Fibroblast of lung (primary cell): ENCODE data around the gene GJA10. TPM values are rescaled to one million over a fixed set of nuclear protein-coding genes. Genes with fewer than 3 reads are reported as not detected.

Experiments used
- DNase-seq, 2 donors: peaks; one replicate each; pipeline versions ENCODE4 v3.0.0 to v3.0.0-alpha.2; 2010; ENCODE audit warnings: low read depth in 2 of 2
- H2AFZ ChIP-seq: 2 replicates; pipeline ENCODE4 v1.5.1; 2012; ENCODE audit warnings: low read length, control low read depth, inconsistent platforms
- H3K27ac ChIP-seq: 2 replicates; pipeline ENCODE4 v1.5.1; 2011; ENCODE audit warnings: low read length, control low read depth; ENCODE audit not compliant: insufficient read depth
- H3K27me3 ChIP-seq: 2 replicates; pipeline ENCODE4 v1.5.1; 2011; ENCODE audit warnings: mild to moderate bottlenecking, low read length; ENCODE audit not compliant: control insufficient read depth, insufficient read depth
- H3K36me3 ChIP-seq: 2 replicates; pipeline ENCODE4 v1.5.1; 2011; ENCODE audit warnings: low read length; ENCODE audit not compliant: control insufficient read depth, insufficient read depth
- H3K4me1 ChIP-seq: 2 replicates; pipeline ENCODE4 v1.5.1; 2011; ENCODE audit warnings: low read length; ENCODE audit not compliant: control insufficient read depth, insufficient read depth; ENCODE audit errors: extremely low read depth
- H3K4me2 ChIP-seq: 2 replicates; pipeline ENCODE4 v1.5.1; 2011; ENCODE audit warnings: low read length, control low read depth; ENCODE audit not compliant: insufficient read depth; ENCODE audit errors: extremely low read depth
- H3K4me3 ChIP-seq, 4 experiments: fragments of 200-600 bp in 1 of 4; sonication (generic) in 1 of 4; replicated peaks in 1 of 4; 2 replicates each; pipeline ENCODE4 v1.5.1; 2011 to 2016; ENCODE audit warnings: low read length in 4 of 4, low read depth in 3 of 4, mild to moderate bottlenecking in 3 of 4, control low read depth in 2 of 4, inconsistent platforms in 1 of 4, mixed read lengths in 1 of 4; ENCODE audit not compliant: insufficient read depth in 1 of 4; ENCODE audit errors: control extremely low read depth in 1 of 4
- H3K79me2 ChIP-seq: 2 replicates; pipeline ENCODE4 v1.5.1; 2012; ENCODE audit warnings: mild to moderate bottlenecking, low read length, inconsistent platforms; ENCODE audit not compliant: control insufficient read depth, insufficient read depth
- H3K9ac ChIP-seq: 2 replicates; pipeline ENCODE4 v1.5.1; 2011; ENCODE audit warnings: mild to moderate bottlenecking, low read length, control low read depth; ENCODE audit not compliant: insufficient read depth
- H3K9me3 ChIP-seq: 2 replicates; pipeline ENCODE4 v1.5.1; 2012; ENCODE audit warnings: low read depth, low read length; ENCODE audit not compliant: control insufficient read depth, insufficient read depth
- H4K20me1 ChIP-seq: 2 replicates; pipeline ENCODE4 v1.5.1; 2011; ENCODE audit warnings: low read length; ENCODE audit not compliant: control insufficient read depth, insufficient read depth; ENCODE audit errors: extremely low read depth
- EZH2 ChIP-seq: IDR thresholded peaks from 2 replicates; pipeline ENCODE4 v1.5.1; 2012; ENCODE audit warnings: low read length, control low read depth, mild to moderate bottlenecking; ENCODE audit errors: missing control alignments
- polyA plus RNA-seq, 2 donors: library from polyadenylated mRNA; depleted of rRNA in 1 of 2; stranded (reverse) in 1 of 2; unstranded in 1 of 2; fragments of >200 nt; gene quantifications; 2 replicates each; pipeline ENCODE4 v1.2.1, GENCODE V29; 2011 to 2012; ENCODE audit warnings: missing spikeins in 1 of 2
- total RNA-seq: library from RNA; depleted of rRNA; stranded (reverse); fragments of >200 nt; gene quantifications from 2 replicates; pipeline ENCODE4 v1.2.1, GENCODE V29; 2014
- TF ChIP-seq, protein P1 (sequence below), 2 donors: IDR thresholded peaks in 1 of 2; conservative IDR thresholded peaks in 1 of 2; 1 replicate in 1 of 2; 2 replicates in 1 of 2; pipeline ENCODE4 v1.5.1; 2011 to 2012; ENCODE audit warnings: low read length in 2 of 2, control low read depth in 1 of 2, inconsistent platforms in 1 of 2, low read depth in 1 of 2, mild to moderate bottlenecking in 1 of 2

Gene GJA10
- total and polyA plus RNA-seq, 2 donors (not counting 1 experiment from before 2014, with no cell fraction given): not detected

DNA sequence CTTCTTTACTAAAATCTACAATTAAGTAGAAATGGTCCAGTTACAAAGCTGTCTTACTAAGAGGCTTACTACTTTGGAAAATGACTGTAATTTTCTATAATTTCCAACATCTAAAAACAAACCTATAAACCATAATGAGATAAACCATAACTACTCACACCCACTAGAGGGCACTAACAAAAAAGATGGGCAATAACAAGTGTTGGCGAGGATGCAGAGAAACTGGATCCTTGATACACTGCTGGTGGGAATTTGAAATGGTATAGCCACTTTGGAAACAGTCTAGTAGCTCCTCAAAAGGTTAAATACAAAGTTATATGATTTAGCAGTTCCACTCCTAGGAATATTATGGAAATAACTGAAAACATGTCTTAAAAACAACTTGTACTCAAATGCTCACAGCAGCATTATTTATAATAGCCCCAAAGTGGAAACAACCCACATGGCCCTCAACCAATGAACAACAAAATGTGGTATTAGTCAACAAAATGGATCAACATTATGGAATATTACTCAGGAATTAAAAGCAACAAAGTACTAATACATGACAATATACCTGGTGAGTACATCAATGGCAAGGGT, 50.6 kb downstream of the GJA10 start:
- Histone ChIP-seq H3K9ac (no peak overlapping the region), H3K4me2 (no peak overlapping the region), H3K9me3 (no peaks in the 10 kb centered on the region), H3K27ac (no peak overlapping the region), H2AFZ (no peak overlapping the region), H3K4me1 (no peaks in the 10 kb centered on the region), H3K4me3 (no peak overlapping the region), H3K36me3 (no peaks in the 10 kb centered on the region), H3K79me2 (no peaks in the 10 kb centered on the region), H4K20me1 (no peaks in the 10 kb centered on the region), H3K27me3 (no peaks in the 10 kb centered on the region)
- peak; percentile 14 to 39 for DNase-seq
- TF ChIP-seq, protein P1, sequence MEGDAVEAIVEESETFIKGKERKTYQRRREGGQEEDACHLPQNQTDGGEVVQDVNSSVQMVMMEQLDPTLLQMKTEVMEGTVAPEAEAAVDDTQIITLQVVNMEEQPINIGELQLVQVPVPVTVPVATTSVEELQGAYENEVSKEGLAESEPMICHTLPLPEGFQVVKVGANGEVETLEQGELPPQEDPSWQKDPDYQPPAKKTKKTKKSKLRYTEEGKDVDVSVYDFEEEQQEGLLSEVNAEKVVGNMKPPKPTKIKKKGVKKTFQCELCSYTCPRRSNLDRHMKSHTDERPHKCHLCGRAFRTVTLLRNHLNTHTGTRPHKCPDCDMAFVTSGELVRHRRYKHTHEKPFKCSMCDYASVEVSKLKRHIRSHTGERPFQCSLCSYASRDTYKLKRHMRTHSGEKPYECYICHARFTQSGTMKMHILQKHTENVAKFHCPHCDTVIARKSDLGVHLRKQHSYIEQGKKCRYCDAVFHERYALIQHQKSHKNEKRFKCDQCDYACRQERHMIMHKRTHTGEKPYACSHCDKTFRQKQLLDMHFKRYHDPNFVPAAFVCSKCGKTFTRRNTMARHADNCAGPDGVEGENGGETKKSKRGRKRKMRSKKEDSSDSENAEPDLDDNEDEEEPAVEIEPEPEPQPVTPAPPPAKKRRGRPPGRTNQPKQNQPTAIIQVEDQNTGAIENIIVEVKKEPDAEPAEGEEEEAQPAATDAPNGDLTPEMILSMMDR (conservative IDR thresholded peaks at IDR 0.05 in 1 of 2, IDR thresholded peaks at IDR 0.05 in 1 of 2; ENCODE audit: low read depth in 1 of 2, low read length in 2 of 2): peak; percentile 16 to 46
- no peak for TF ChIP-seq EZH2

Other genes starting within 250 kb of the GJA10 start
- gene MDN1, start 74.7 kb upstream of the GJA10 start, total RNA-seq: 20.3 and 23.5 TPM in 2 replicates
- gene MDN1, start 74.7 kb upstream of the GJA10 start, polyA plus RNA-seq: 5.9 and 7.2 TPM in 2 replicates
- 12.8 and 13.4 TPM in 2 replicates for gene CASP8AP2, start 64.6 kb upstream of the GJA10 start, total RNA-seq
- 9.5 and 10.8 TPM in 2 replicates for gene CASP8AP2, start 64.6 kb upstream of the GJA10 start, polyA plus RNA-seq